PC-9 (cell line): Measurements from ENCODE around the gene GNG8.

ENCODE experiments used
- EZH2 ChIP-seq: fragments of 200-600 bp; sonication (generic); IDR thresholded peaks from 2 replicates; pipeline ENCODE4 v1.8.0; 2017; ENCODE audit warnings: antibody characterized with exemption, low read depth
- TF ChIP-seq, protein P1 (sequence below): fragments of 200-600 bp; sonication (generic); conservative IDR thresholded peaks from 2 replicates; pipeline ENCODE4 v1.6.1; 2017; ENCODE audit warnings: mixed run types, antibody characterized with exemption, mild to moderate bottlenecking, moderate library complexity

DNA sequence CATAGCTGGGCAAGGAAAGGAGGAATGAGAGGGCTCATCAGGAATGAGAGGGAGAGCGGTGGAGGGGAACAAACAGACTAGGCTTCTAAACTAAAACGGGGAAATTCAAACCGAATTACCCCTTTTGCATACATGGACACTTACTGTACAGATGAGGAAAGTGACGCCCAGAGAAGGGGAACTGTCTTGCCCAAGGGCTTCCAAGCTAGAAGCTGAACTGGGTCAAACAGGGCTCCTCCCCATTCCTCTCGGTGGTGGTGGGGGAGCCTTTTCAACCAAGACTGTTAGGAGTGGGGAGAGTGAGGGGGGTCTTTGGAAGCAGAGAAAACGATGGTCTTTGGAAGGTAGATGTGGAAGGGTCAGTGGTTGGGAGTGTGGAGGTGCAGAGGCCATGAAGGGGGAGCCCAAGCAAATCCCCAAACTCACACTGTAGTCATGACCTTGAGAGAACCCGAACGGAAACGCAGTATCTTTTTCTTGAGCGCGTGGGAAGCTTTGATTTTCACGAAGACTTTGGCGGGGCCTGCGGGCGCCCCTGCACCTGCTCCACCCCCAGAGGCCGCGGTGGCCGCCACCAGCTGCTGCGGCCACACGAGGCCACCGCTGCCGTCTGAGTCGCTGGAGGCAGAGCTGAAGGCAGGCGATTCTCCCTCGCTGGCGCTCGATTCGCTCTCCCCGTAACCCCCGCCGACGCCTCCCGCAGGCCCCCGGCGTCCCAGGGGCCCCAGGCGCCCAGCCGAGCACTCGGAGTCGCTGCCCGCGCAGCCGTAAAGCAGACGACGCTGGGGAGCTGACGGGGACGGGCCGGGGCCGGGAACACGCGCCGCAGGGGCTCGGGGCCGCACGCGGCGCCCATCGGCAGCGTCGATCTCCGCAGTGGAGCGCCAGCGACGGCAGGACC lies 12.3 kb upstream of the GNG8 start:
- TF ChIP-seq, protein P1, sequence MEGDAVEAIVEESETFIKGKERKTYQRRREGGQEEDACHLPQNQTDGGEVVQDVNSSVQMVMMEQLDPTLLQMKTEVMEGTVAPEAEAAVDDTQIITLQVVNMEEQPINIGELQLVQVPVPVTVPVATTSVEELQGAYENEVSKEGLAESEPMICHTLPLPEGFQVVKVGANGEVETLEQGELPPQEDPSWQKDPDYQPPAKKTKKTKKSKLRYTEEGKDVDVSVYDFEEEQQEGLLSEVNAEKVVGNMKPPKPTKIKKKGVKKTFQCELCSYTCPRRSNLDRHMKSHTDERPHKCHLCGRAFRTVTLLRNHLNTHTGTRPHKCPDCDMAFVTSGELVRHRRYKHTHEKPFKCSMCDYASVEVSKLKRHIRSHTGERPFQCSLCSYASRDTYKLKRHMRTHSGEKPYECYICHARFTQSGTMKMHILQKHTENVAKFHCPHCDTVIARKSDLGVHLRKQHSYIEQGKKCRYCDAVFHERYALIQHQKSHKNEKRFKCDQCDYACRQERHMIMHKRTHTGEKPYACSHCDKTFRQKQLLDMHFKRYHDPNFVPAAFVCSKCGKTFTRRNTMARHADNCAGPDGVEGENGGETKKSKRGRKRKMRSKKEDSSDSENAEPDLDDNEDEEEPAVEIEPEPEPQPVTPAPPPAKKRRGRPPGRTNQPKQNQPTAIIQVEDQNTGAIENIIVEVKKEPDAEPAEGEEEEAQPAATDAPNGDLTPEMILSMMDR, result no peak
- no peak for TF ChIP-seq EZH2
